Ramos (cell line): ENCODE results near the gene EXOC6B.

Experiments
- in situ Hi-C: fragments of 300-500 bp; cut with MboI; formaldehyde crosslinking; loops from one replicate; pipeline ENCODE4 v1.14.3; 2022; ENCODE audit warnings: low sequenced_read_pairs; ENCODE audit not compliant: unreplicated experiment

The EXOC6B gene

GRCh38 chr2:72629062-72629461 lies 196.8 kb downstream of the EXOC6B start:
- in situ Hi-C loops, result no loop called here

GRCh38 chr2:72627083-72627482 lies 198.8 kb downstream of the EXOC6B start:
- in situ Hi-C loops, result no loop called here

DNA sequence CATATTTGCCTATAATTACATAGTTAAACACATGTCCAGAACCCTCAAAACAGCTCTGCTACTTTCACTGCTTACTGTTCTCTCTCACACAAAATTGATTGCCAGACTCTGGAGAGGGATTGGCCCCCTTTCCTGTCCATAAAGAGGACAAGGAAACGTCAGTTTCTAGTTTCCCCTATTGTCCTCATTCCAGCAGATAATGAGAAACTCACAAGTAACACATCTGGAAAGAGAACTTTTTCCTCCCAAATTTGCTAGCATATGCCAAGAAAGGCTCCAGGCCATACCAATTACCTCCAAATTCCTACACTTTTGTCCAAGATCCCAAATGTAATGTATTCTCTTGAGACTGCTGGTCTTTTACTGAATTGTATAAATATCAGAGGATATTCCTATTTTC lies 200.5 kb downstream of the EXOC6B start:
- in situ Hi-C loops, result no loop called here

DNA sequence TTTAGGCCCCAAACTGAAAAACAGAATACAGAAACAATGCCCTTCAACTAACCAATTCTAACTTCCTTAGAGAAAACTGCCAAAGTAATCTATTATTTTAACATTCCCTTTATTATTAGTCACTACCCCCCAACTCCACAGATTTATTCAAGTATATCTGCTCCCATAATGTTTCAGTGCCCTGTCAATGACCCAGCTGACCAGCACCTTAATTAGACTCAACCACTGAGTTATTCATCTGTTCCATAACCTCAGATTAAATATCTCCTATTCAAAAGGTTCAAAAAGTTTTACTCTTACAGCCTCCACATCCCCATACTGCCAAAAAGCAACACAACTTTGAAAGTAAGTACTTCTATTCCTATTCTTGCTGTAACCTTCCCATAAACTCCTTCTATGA lies 202.4 kb downstream of the EXOC6B start:
- in situ Hi-C loops, result no loop called here

DNA sequence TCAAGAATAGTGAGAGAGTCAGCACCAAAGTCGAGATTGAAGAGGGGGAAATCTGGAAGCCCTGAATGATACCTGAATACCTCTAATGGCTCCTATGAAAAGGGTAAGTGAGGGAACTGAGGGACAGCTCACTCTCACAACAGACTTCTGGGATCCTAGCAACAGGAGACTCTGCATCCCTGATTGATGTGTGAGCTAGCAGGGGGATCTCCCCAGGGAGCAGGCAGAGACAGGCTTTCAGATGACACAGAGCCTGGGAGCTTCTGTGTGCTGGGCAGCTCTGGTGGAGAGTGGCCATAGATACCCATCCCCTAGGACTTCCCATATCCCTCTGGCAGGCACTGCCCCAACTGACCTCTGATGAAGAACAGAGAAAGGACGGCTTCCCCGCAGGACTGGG lies 206.2 kb downstream of the EXOC6B start:
- in situ Hi-C loops, result no loop called here

- in situ Hi-C loops, result no loop called here
Measured at GRCh38 chr2:72613931-72614330, 211.9 kb downstream of the EXOC6B start.

DNA sequence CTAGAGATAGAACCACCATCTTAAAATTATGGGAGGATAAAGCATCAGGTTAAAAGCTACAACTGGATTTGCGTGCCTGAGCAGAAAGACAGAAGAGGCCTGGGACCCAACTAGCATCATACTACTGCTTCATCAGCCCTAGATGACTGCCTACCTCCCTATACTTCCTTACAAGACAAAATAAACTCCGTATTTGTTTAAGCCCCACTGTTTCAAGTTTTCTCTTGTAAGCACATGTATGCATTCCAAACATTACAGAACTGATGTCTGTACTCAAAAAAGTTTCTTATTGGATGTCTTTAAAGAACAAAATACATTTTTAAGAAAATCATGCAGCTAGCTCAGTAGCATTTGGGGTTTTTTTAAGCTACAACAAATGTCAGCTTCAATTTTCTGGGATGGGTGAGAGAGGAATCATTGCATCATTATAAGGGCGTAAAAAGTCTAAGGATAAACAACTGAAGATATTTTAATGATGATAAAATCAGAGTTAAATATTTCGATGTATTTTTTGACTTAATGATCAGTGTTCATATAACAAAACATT lies 213.1 kb downstream of the EXOC6B start:
- in situ Hi-C loops, result no loop called here

GRCh38 chr2:72607189-72607588 lies 218.6 kb downstream of the EXOC6B start:
- in situ Hi-C loops, result no loop called here

DNA sequence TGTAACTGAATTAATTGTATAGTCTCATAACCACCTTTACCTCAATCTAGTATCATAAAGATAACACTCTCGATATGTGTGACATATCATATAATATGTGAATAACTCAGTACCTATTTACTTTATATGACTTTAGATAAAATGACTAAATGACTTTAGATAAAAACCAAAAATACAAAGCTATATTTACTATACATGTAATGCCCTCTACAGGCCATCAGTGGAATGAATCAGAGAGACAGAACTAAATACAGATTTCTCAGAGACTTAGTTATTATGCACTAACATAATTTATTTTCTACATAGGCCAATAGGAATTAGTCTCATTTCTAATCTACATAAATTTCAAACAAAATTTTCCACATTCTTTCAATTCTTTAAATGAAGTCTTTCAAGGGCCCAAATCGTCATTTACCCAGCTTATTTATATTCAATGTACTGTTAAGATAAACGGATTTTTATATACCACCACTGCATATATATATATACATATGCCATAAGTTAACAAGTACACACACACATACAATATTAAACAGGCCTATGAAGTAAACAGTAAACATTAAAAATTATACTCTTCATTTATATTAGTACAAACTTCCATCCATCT lies 219.9 kb downstream of the EXOC6B start:
- in situ Hi-C loops, result no loop called here

- in situ Hi-C loops, result no loop called here
Measured at GRCh38 chr2:72604468-72604867, 221.4 kb downstream of the EXOC6B start.

DNA sequence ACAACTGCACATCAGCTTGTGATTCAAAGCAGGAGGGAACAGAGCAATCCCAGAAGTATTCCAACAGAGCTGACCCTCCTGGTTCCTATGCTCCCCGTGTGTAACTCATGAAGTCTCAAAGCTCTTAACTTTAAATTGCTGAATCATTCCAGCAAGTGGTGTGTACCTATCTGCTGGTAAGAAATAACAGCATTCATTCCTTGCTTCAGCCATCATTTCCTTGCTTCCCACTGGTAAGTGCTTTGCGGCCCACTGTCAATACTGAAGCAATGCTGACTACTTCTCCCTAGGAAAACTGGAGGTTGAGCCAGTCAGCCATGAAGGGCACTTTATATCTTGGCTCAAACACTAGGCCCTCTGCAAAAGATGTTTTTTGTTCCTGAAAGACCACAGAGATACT lies 222.4 kb downstream of the EXOC6B start:
- in situ Hi-C loops, result no loop called here

- in situ Hi-C loops, result no loop called here
Measured at GRCh38 chr2:72602711-72603110, 223.1 kb downstream of the EXOC6B start.

DNA sequence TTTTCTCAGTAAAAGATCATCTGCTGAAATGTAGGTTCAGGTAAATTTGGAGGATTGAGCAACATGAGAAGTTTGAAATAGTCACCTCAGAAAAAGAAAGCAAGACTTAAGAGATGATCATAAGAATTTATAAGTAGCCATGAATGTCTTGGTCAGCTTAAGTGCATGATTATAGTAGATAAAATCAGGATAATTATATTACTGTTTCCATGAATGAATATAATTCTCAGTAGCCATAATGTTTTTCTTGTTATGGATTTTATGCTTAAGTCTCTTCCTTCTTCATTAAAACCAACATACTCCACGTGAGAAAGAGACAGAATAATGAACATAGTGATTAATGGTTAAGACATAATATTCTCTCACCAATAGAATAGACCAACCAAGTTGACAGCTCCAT lies 223.7 kb downstream of the EXOC6B start:
- in situ Hi-C loops, result no loop called here

DNA sequence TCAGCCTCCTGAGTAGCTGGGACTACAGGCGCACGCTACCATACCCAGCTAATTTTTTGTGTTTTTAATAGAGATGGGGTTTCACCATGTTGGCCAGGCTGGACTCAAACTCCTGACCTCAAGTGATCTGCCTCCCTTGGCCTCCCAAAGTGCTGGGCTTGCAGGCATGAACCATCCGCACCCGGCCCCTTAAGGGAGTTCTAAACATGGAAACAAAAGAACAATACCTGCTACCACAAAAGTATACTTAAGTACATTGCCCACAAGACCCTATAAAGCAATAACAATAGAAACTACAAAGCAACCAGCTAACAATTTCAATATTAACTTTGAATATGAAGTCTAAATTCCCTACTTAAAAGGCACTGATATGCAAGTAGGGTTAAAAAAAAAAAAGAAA lies 242.0 kb downstream of the EXOC6B start:
- in situ Hi-C loops, result loop anchor here (25.0 kb wide), 2 partner anchors 647 to 1022 kb away; no protein-coding TSS in a partner anchor

- in situ Hi-C loops, result loop anchor here (25.0 kb wide), 2 partner anchors 646 to 1021 kb away; no protein-coding TSS in a partner anchor
Measured at GRCh38 chr2:72583376-72583775, 242.5 kb downstream of the EXOC6B start.

GRCh38 chr2:72581560-72582181 lies 244.2 kb downstream of the EXOC6B start:
- in situ Hi-C loops, result loop anchor here (25.0 kb wide), 2 partner anchors 644 to 1019 kb away; no protein-coding TSS in a partner anchor

- in situ Hi-C loops, result loop anchor here (25.0 kb wide), 2 partner anchors 642 to 1017 kb away; no protein-coding TSS in a partner anchor
Measured at GRCh38 chr2:72579591-72580180, 246.1 kb downstream of the EXOC6B start.

- in situ Hi-C loops, result loop anchor here (25.0 kb wide), 2 partner anchors 640 to 1015 kb away; no protein-coding TSS in a partner anchor
Measured at GRCh38 chr2:72576861-72577260, 249.0 kb downstream of the EXOC6B start.

DNA sequence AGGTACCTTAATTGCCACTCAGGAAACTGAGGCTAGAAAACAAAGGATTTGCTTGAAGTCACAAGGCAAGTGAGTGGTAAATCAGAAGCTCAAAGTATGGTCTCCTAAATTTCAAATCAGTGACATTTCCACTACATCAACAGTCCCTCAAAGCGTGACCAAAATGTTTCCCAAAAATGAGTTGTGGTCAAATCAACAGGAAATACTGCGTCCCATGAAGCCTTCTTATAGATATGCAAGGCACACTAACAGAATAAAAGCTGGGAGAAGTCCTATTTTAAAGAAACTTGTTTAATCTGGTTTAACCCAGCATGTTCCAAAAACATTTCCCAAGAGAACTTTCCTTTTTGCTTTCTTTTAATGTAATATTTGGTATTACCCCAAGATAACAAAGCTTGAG lies 249.4 kb downstream of the EXOC6B start:
- in situ Hi-C loops, result loop anchor here (25.0 kb wide), 2 partner anchors 639 to 1014 kb away; no protein-coding TSS in a partner anchor

- in situ Hi-C loops, result loop anchor here (25.0 kb wide), 2 partner anchors 638 to 1013 kb away; no protein-coding TSS in a partner anchor
Measured at GRCh38 chr2:72574886-72575285, 250.9 kb downstream of the EXOC6B start.

GRCh38 chr2:72573232-72573631 lies 252.6 kb downstream of the EXOC6B start:
- in situ Hi-C loops, result no loop called here
